Activated CD4-positive, alpha-beta T cell treated with anti-CD3 and anti-CD28 coated beads, Interleukin-2, amount 10 ng/mL, durations not matched to agents 7 days and 5 days (primary cell): ENCODE data around the gene DNAH17. TPM values are rescaled to one million over a fixed set of nuclear protein-coding genes. Genes with fewer than 3 reads are reported as not detected.

Experiments
- CTCF ChIA-PET: fragments of 350-600 bp; sonication (Branson Sonifier 250); formaldehyde crosslinking; loops from one replicate; lab custom pipeline; 2021; ENCODE audit warnings: antibody characterized with exemption; lab: Charles Lee
- POLR2A ChIA-PET: fragments of 350-600 bp; sonication (Branson Sonifier 250); formaldehyde crosslinking; loops from one replicate; lab custom pipeline; 2021; ENCODE audit warnings: antibody characterized with exemption; lab: Charles Lee
- DNase-seq: peaks from one replicate; pipeline ENCODE4 v3.0.0-alpha.2; 2020
- H3K27ac Mint-ChIP-seq: one replicate; pipeline ENCODE4 v1.8.0; 2021; ENCODE audit warnings: mild to moderate bottlenecking, moderate library complexity, mixed read lengths
- H3K27me3 Mint-ChIP-seq: one replicate; pipeline ENCODE4 v1.8.0; 2021; ENCODE audit warnings: mixed read lengths
- H3K36me3 Mint-ChIP-seq: one replicate; pipeline ENCODE4 v1.8.0; 2021; ENCODE audit warnings: low read depth, mixed read lengths
- H3K4me1 Mint-ChIP-seq: one replicate; pipeline ENCODE4 v1.8.0; 2021; ENCODE audit warnings: mixed read lengths
- H3K4me3 Mint-ChIP-seq: one replicate; pipeline ENCODE4 v1.8.0; 2021; ENCODE audit warnings: mild to moderate bottlenecking, moderate library complexity, mixed read lengths
- H3K9me3 Mint-ChIP-seq: one replicate; pipeline ENCODE4 v1.8.0; 2021; ENCODE audit warnings: mixed read lengths
- total RNA-seq, 2 experiments: library from RNA; stranded (reverse); gene quantifications; one replicate each; pipeline ENCODE4 v1.2.3, GENCODE V29; 2021

DNAH17 gene
- total RNA-seq, 2 experiments from 2014 or later = 0.07 to 0.15 TPM

- ChIA-PET POLR2A (interaction anchor here (0.6 to 0.7 kb wide), 3 partner anchors 10 to 278 kb away, joined by 3 to 7 read pairs (median 6); partner anchors contain the start of gene PGS1), CTCF (interaction anchor here (0.6 to 1.5 kb wide), 3 partner anchors 22 to 272 kb away, joined by 3 to 5 read pairs (median 4); no protein-coding TSS in a partner anchor)
- Mint-ChIP-seq H3K4me1 (peaks cover 77% of the 10 kb centered on the region), H3K9me3 (no peaks in the 10 kb centered on the region), H3K27ac (peak overlapping the region; percentile 92), H3K36me3 (peaks cover 28% of the 10 kb centered on the region), H3K4me3 (peak overlapping the region; percentile 8), H3K27me3 (no peaks in the 10 kb centered on the region)
- DNase-seq = no peak
Measured at GRCh38 chr17:78387977-78388941, 188.9 kb downstream of the DNAH17 start.

GRCh38 chr17:78384479-78385175 lies 192.6 kb downstream of the DNAH17 start:
- DNase-seq = no peak
- Mint-ChIP-seq H3K9me3 (no peaks in the 10 kb centered on the region), H3K4me1 (peaks cover 90% of the 10 kb centered on the region), H3K4me3 (peak overlapping the region; percentile 65), H3K36me3 (peaks cover 41% of the 10 kb centered on the region), H3K27me3 (no peaks in the 10 kb centered on the region), H3K27ac (peak overlapping the region; percentile 93)
- ChIA-PET CTCF (interaction anchor here (0.9 to 1.8 kb wide), 6 partner anchors 10 to 133 kb away, joined by 3 to 6 read pairs (median 4); no protein-coding TSS in a partner anchor), POLR2A (interaction anchor here (0.9 kb wide), 1 partner anchor 1836 kb away, joined by 3 read pairs; the partner anchor contains the start of genes SGSH and SLC26A11)

GRCh38 chr17:78383725-78384471 lies 193.3 kb downstream of the DNAH17 start:
- Mint-ChIP-seq H3K4me1 (peaks cover 90% of the 10 kb centered on the region), H3K27me3 (no peaks in the 10 kb centered on the region), H3K9me3 (no peaks in the 10 kb centered on the region), H3K27ac (peak overlapping the region; percentile 93), H3K36me3 (peaks cover 45% of the 10 kb centered on the region), H3K4me3 (peak overlapping the region; percentile 65)
- ChIA-PET POLR2A (no interaction called here), CTCF (interaction anchor here (0.9 to 3.8 kb wide), 6 partner anchors 9 to 132 kb away, joined by 3 to 17 read pairs (median 4); no protein-coding TSS in a partner anchor)
- DNase-seq = peak; percentile 41

- no peaks in the 10 kb centered on the region for H3K27me3 Mint-ChIP-seq
- H3K27ac Mint-ChIP-seq = peak overlapping the region; percentile 83
- no peaks in the 10 kb centered on the region for H3K9me3 Mint-ChIP-seq
- peaks cover 77% of the 10 kb centered on the region for H3K4me1 Mint-ChIP-seq
- peak overlapping the region; percentile 97 for H3K4me3 Mint-ChIP-seq
- DNase-seq = peak; percentile 59
- CTCF ChIA-PET = interaction anchor here (0.8 to 5.2 kb wide), 8 partner anchors 11 to 106 kb away, joined by 3 to 26 read pairs (median 5); no protein-coding TSS in a partner anchor
- peaks cover 40% of the 10 kb centered on the region for H3K36me3 Mint-ChIP-seq
- POLR2A ChIA-PET = interaction anchor here (0.6 to 0.7 kb wide), 3 partner anchors 9 to 920 kb away, joined by 3 to 5 read pairs (median 4); no protein-coding TSS in a partner anchor
Measured at GRCh38 chr17:78381601-78382232, 195.5 kb downstream of the DNAH17 start.

GRCh38 chr17:78380370-78380769 lies 196.8 kb downstream of the DNAH17 start:
- CTCF ChIA-PET = interaction anchor here (0.6 to 5.2 kb wide), 5 partner anchors 12 to 67 kb away, joined by 3 to 26 read pairs (median 8); no protein-coding TSS in a partner anchor
- Mint-ChIP-seq H3K27ac (peak overlapping the region; percentile 83), H3K36me3 (peaks cover 33% of the 10 kb centered on the region), H3K9me3 (no peaks in the 10 kb centered on the region), H3K4me1 (peaks cover 64% of the 10 kb centered on the region), H3K27me3 (no peaks in the 10 kb centered on the region), H3K4me3 (peak overlapping the region; percentile 97)
- DNase-seq = no peak
- POLR2A ChIA-PET = no interaction called here

- Mint-ChIP-seq H3K36me3 (peaks cover 28% of the 10 kb centered on the region), H3K27me3 (no peaks in the 10 kb centered on the region), H3K27ac (peak overlapping the region; percentile 93), H3K4me3 (peak overlapping the region; percentile 97), H3K4me1 (peaks cover 51% of the 10 kb centered on the region), H3K9me3 (no peaks in the 10 kb centered on the region)
- DNase-seq = no peak
- CTCF ChIA-PET = interaction anchor here (1.3 to 5.2 kb wide), 4 partner anchors 9 to 44 kb away, joined by 5 to 26 read pairs (median 6); no protein-coding TSS in a partner anchor
- POLR2A ChIA-PET = interaction anchor here (1.2 kb wide), 1 partner anchor 9 kb away, joined by 3 read pairs; no protein-coding TSS in a partner anchor
Measured at GRCh38 chr17:78379131-78379491, 198.1 kb downstream of the DNAH17 start.

GRCh38 chr17:78378225-78379130 lies 198.7 kb downstream of the DNAH17 start, which contains the start of gene PGS1:
PGS1 (plus strand) TSS chr17:78378649; CDS start chr17:78378666, 17 bp downstream.
- Mint-ChIP-seq H3K36me3 (peaks cover 27% of the 10 kb centered on the region), H3K27me3 (no peaks in the 10 kb centered on the region), H3K9me3 (no peaks in the 10 kb centered on the region), H3K27ac (peak within 1 kb of the TSS; percentile 93), H3K4me3 (peak within 1 kb of the TSS; percentile 97), H3K4me1 (peaks cover 45% of the 10 kb centered on the region)
- peak; percentile 87 for DNase-seq
- ChIA-PET CTCF (interaction anchor here (1.3 to 5.2 kb wide), 5 partner anchors 9 to 44 kb away, joined by 5 to 26 read pairs (median 8); no protein-coding TSS in a partner anchor), POLR2A (interaction anchor here (1.2 kb wide), 1 partner anchor 10 kb away, joined by 3 read pairs; no protein-coding TSS in a partner anchor)

GRCh38 chr17:78377858-78378224 lies 199.4 kb downstream of the DNAH17 start:
- ChIA-PET POLR2A (interaction anchor here (1.2 kb wide), 1 partner anchor 10 kb away, joined by 3 read pairs; no protein-coding TSS in a partner anchor), CTCF (interaction anchor here (1.2 to 5.8 kb wide), 5 partner anchors 8 to 45 kb away, joined by 4 to 29 read pairs (median 10); no protein-coding TSS in a partner anchor)
- Mint-ChIP-seq H3K27ac (peak overlapping the region; percentile 93), H3K27me3 (no peaks in the 10 kb centered on the region), H3K36me3 (peaks cover 26% of the 10 kb centered on the region), H3K9me3 (no peaks in the 10 kb centered on the region), H3K4me3 (peak overlapping the region; percentile 97), H3K4me1 (peaks cover 39% of the 10 kb centered on the region)
- no peak for DNase-seq

- no peak overlapping the region for H3K27ac Mint-ChIP-seq
- ChIA-PET POLR2A (no interaction called here), CTCF (interaction anchor here (5.8 to 7.0 kb wide), 2 partner anchors 10 to 14 kb away, joined by 29 to 56 read pairs; no protein-coding TSS in a partner anchor)
- no peaks in the 10 kb centered on the region for H3K9me3 Mint-ChIP-seq
- H3K27me3 Mint-ChIP-seq = no peaks in the 10 kb centered on the region
- H3K4me3 Mint-ChIP-seq = no peak overlapping the region
- peaks cover 14% of the 10 kb centered on the region for H3K36me3 Mint-ChIP-seq
- H3K4me1 Mint-ChIP-seq = peaks cover 25% of the 10 kb centered on the region
- no peak for DNase-seq
Measured at GRCh38 chr17:78376161-78376560, 201.0 kb downstream of the DNAH17 start.

GRCh38 chr17:78375401-78376151 lies 201.6 kb downstream of the DNAH17 start:
- peaks cover 12% of the 10 kb centered on the region for H3K36me3 Mint-ChIP-seq
- H3K9me3 Mint-ChIP-seq = no peaks in the 10 kb centered on the region
- H3K4me3 Mint-ChIP-seq = no peak overlapping the region
- peaks cover 19% of the 10 kb centered on the region for H3K4me1 Mint-ChIP-seq
- H3K27me3 Mint-ChIP-seq = no peaks in the 10 kb centered on the region
- ChIA-PET CTCF (interaction anchor here (1.0 to 7.0 kb wide), 3 partner anchors 9 to 14 kb away, joined by 3 to 56 read pairs (median 29); no protein-coding TSS in a partner anchor), POLR2A (no interaction called here)
- no peak for DNase-seq
- no peak overlapping the region for H3K27ac Mint-ChIP-seq
